Neural cell (in vitro differentiated cells): ENCODE results near the gene SEC61A1.

Experiments
- EP300 ChIP-seq: fragments of 450-650 bp; conservative IDR thresholded peaks from 2 replicates; pipeline ENCODE4 v1.6.1; 2014; ENCODE audit warnings: antibody characterized with exemption, mild to moderate bottlenecking, moderate library complexity; ENCODE audit not compliant: poor library complexity, severe bottlenecking
- EZH2 ChIP-seq: fragments of 200-600, 300-800 bp; shearing (Covaris generic), sonication (generic); IDR thresholded peaks from 2 replicates; pipeline ENCODE4 v1.6.1; 2014; ENCODE audit warnings: antibody characterized with exemption, low read length, borderline replicate concordance, mild to moderate bottlenecking; ENCODE audit not compliant: insufficient read depth, poor library complexity, severe bottlenecking
- MXI1 ChIP-seq: fragments of 450-650 bp; conservative IDR thresholded peaks from 2 replicates; pipeline ENCODE4 v1.6.1; 2014; ENCODE audit warnings: antibody characterized with exemption, mild to moderate bottlenecking; ENCODE audit not compliant: poor library complexity, severe bottlenecking
- POLR2AphosphoS5 ChIP-seq: IDR thresholded peaks from 2 replicates; pipeline ENCODE4 v1.6.1; 2012
- RAD21 ChIP-seq: fragments of 450-650 bp; conservative IDR thresholded peaks from 2 replicates; pipeline ENCODE4 v1.6.1; 2014; ENCODE audit warnings: antibody characterized with exemption, mild to moderate bottlenecking, moderate library complexity
- SMC3 ChIP-seq: fragments of 450-650 bp; conservative IDR thresholded peaks from 2 replicates; pipeline ENCODE4 v1.6.1; 2014; ENCODE audit warnings: antibody characterized with exemption, mild to moderate bottlenecking, moderate library complexity; ENCODE audit not compliant: poor library complexity
- TAF1 ChIP-seq: IDR thresholded peaks from 2 replicates; pipeline ENCODE4 v1.6.1; 2012; ENCODE audit warnings: low read depth
- TF ChIP-seq, protein P1 (sequence below): fragments of 450-650 bp; IDR thresholded peaks from 2 replicates; pipeline ENCODE4 v1.5.1; 2014; ENCODE audit warnings: antibody characterized with exemption, mild to moderate bottlenecking, moderate library complexity; ENCODE audit not compliant: poor library complexity, severe bottlenecking
- TF ChIP-seq, protein P2 (sequence below): IDR thresholded peaks from 2 replicates; pipeline ENCODE4 v1.6.1; 2012; ENCODE audit warnings: borderline replicate concordance

DNA sequence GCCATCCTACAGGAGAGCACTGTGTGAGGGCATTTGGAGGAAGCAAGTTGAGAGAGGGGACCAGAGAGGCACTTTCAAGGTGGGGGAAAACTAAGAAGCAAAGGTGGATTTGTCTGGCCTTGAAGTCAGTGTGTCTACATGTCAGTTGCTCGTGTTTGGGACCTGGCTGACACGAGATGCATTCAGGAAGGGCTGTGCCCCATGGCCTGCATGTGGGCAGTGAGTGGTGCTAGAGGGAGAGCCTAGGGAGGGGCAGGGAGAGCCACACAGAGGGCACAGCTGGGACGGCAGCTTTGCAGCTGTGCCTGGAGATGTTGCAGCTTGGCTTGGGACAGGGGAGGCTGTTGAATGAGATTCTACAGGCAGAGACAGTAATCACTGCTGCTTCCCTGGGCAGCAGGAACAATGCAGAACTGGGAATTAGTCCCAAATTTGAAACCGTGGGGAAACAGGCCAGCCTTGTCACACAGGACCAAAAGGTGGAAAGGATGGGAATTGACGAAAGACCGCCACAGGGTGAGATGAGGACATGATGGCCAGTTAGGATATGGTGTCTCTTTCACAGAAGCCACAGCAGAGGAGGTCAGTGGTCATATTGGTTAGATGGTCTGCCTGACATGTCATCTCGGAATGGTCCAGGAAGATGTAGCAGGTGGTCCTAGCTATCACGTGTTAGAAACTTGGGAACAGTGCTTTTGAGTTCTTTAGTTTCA, 10.0 kb downstream of the SEC61A1 start:
- TF ChIP-seq, protein P1, sequence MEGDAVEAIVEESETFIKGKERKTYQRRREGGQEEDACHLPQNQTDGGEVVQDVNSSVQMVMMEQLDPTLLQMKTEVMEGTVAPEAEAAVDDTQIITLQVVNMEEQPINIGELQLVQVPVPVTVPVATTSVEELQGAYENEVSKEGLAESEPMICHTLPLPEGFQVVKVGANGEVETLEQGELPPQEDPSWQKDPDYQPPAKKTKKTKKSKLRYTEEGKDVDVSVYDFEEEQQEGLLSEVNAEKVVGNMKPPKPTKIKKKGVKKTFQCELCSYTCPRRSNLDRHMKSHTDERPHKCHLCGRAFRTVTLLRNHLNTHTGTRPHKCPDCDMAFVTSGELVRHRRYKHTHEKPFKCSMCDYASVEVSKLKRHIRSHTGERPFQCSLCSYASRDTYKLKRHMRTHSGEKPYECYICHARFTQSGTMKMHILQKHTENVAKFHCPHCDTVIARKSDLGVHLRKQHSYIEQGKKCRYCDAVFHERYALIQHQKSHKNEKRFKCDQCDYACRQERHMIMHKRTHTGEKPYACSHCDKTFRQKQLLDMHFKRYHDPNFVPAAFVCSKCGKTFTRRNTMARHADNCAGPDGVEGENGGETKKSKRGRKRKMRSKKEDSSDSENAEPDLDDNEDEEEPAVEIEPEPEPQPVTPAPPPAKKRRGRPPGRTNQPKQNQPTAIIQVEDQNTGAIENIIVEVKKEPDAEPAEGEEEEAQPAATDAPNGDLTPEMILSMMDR: no peak
- TF ChIP-seq, protein P2, sequence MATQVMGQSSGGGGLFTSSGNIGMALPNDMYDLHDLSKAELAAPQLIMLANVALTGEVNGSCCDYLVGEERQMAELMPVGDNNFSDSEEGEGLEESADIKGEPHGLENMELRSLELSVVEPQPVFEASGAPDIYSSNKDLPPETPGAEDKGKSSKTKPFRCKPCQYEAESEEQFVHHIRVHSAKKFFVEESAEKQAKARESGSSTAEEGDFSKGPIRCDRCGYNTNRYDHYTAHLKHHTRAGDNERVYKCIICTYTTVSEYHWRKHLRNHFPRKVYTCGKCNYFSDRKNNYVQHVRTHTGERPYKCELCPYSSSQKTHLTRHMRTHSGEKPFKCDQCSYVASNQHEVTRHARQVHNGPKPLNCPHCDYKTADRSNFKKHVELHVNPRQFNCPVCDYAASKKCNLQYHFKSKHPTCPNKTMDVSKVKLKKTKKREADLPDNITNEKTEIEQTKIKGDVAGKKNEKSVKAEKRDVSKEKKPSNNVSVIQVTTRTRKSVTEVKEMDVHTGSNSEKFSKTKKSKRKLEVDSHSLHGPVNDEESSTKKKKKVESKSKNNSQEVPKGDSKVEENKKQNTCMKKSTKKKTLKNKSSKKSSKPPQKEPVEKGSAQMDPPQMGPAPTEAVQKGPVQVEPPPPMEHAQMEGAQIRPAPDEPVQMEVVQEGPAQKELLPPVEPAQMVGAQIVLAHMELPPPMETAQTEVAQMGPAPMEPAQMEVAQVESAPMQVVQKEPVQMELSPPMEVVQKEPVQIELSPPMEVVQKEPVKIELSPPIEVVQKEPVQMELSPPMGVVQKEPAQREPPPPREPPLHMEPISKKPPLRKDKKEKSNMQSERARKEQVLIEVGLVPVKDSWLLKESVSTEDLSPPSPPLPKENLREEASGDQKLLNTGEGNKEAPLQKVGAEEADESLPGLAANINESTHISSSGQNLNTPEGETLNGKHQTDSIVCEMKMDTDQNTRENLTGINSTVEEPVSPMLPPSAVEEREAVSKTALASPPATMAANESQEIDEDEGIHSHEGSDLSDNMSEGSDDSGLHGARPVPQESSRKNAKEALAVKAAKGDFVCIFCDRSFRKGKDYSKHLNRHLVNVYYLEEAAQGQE: no peak
- no peak for TF ChIP-seq POLR2AphosphoS5
- no peak for TF ChIP-seq RAD21
- no peak for TF ChIP-seq EZH2
- TF ChIP-seq TAF1: no peak
- TF ChIP-seq EP300: no peak
- TF ChIP-seq MXI1: no peak
- TF ChIP-seq SMC3: no peak
